ENCODE measurements around the gene TPPP3. TPM values are rescaled to one million over a fixed set of nuclear protein-coding genes. Genes with fewer than 3 reads are reported as not detected.

Gene TPPP3
- total RNA-seq, 2 experiments from 2014 or later = not detected

Other genes starting within 250 kb of the TPPP3 start
- 1 to 10 TPM; 7.1 to 7.2 TPM for gene B3GNT9, start 242.5 kb downstream of the TPPP3 start, total RNA-seq
- gene TRADD, start 233.6 kb downstream of the TPPP3 start, total RNA-seq = 10 to 100 TPM; 47.2 to 57.5 TPM
- 10 to 100 TPM; 35.7 to 46.6 TPM for gene FBXL8, start 233.5 kb downstream of the TPPP3 start, total RNA-seq
- gene HSF4, start 228.8 kb downstream of the TPPP3 start, total RNA-seq = 10 to 100 TPM; 49.6 to 58.1 TPM
- 10 to 100 TPM in 1 of 2 experiments, 1 to 10 TPM in 1; 8.9 to 13.3 TPM for gene NOL3, start 223.0 kb downstream of the TPPP3 start, total RNA-seq
- 10 to 100 TPM; 47.5 to 51.4 TPM for gene MATCAP1, start 209.5 kb downstream of the TPPP3 start, total RNA-seq
- not detected for gene EXOC3L1, start 203.4 kb downstream of the TPPP3 start, total RNA-seq
- 100 to 1,000 TPM; 114 to 120 TPM for gene E2F4, start 201.3 kb downstream of the TPPP3 start, total RNA-seq
- 1 to 10 TPM; 6.2 to 6.3 TPM for gene ELMO3, start 194.4 kb downstream of the TPPP3 start, total RNA-seq
- gene TMEM208, start 166.4 kb downstream of the TPPP3 start, total RNA-seq = 10 to 100 TPM; 25.8 to 40.8 TPM
- 10 to 100 TPM; 59.2 to 62.0 TPM for gene FHOD1, start 146.0 kb downstream of the TPPP3 start, total RNA-seq
- 1 to 10 TPM; 1.5 to 2.0 TPM for gene SLC9A5, start 144.5 kb downstream of the TPPP3 start, total RNA-seq
- 10 to 100 TPM; 15.7 TPM for gene PLEKHG4, start 114.0 kb downstream of the TPPP3 start, total RNA-seq
- not detected for gene KCTD19, start 66.8 kb downstream of the TPPP3 start, total RNA-seq
- gene LRRC36, start 66.7 kb downstream of the TPPP3 start, total RNA-seq = not detected
- gene ZDHHC1, start 23.0 kb upstream of the TPPP3 start, total RNA-seq = under 1 TPM; 0.22 to 0.29 TPM
- gene HSD11B2, start 37.6 kb upstream of the TPPP3 start, total RNA-seq = not detected
- gene ATP6V0D1, start 87.7 kb upstream of the TPPP3 start, total RNA-seq = 10 to 100 TPM; 52.1 to 60.3 TPM
- gene AGRP, start 90.0 kb upstream of the TPPP3 start, total RNA-seq = not detected
- 10 to 100 TPM; 12.8 to 15.8 TPM for gene RIPOR1, start 135.3 kb upstream of the TPPP3 start, total RNA-seq
- gene CTCF, start 169.0 kb upstream of the TPPP3 start, total RNA-seq = 10 to 100 TPM; 87.1 to 98.5 TPM